HL-60 (cell line): ENCODE results near the gene SPATA19.

Source experiments
- DNase-seq, 2 experiments: peaks; one replicate each; pipeline ENCODE4 v3.0.0-alpha.2; 2010 to 2020; ENCODE audit warnings: low read depth in 1 of 2, low spot score in 1 of 2
- H3K27ac ChIP-seq: fragments of 250-450 bp; sonication (Bioruptor Pico); replicated peaks from 2 replicates; pipeline ENCODE4 v1.5.1; 2020; ENCODE audit warnings: mild to moderate bottlenecking, moderate library complexity
- H3K27me3 ChIP-seq: fragments of 250-450 bp; sonication (Bioruptor Pico); 2 replicates; pipeline ENCODE4 v1.5.1; 2021; ENCODE audit warnings: mild to moderate bottlenecking, moderate library complexity; ENCODE audit not compliant: insufficient read depth, poor library complexity, severe bottlenecking
- H3K4me3 ChIP-seq: replicated peaks from 2 replicates; pipeline ENCODE4 v1.5.1; 2011; ENCODE audit warnings: mild to moderate bottlenecking, control low read depth, low read length; ENCODE audit not compliant: insufficient read depth
- CTCF ChIP-seq: IDR thresholded peaks from one replicate; pipeline ENCODE4 v1.5.1; 2011; ENCODE audit warnings: low read length, control low read depth, inconsistent platforms; ENCODE audit not compliant: insufficient read depth
- GABPA ChIP-seq: IDR thresholded peaks from 2 replicates; pipeline ENCODE4 v1.6.1; 2012; ENCODE audit warnings: low read depth
- POLR2AphosphoS5 ChIP-seq: IDR thresholded peaks from 2 replicates; pipeline ENCODE4 v1.6.1; 2012; ENCODE audit warnings: low read depth
- REST ChIP-seq: IDR thresholded peaks from 2 replicates; pipeline ENCODE4 v1.6.1; 2012; ENCODE audit warnings: low read depth; ENCODE audit not compliant: insufficient replicate concordance
- SPI1 ChIP-seq: IDR thresholded peaks from 2 replicates; pipeline ENCODE4 v1.6.1; 2012; ENCODE audit warnings: low read depth, mild to moderate bottlenecking, borderline replicate concordance

The SPATA19 gene

GRCh38 chr11:133809569-133810491 is 35.5 kb downstream of the SPATA19 start:
- TF ChIP-seq POLR2AphosphoS5 = no peak
- TF ChIP-seq GABPA = no peak
- no peak for TF ChIP-seq CTCF
- TF ChIP-seq REST = no peak
- no peak for TF ChIP-seq SPI1
- H3K27ac ChIP-seq = no peak overlapping the region
- H3K4me3 ChIP-seq = no peak overlapping the region
- no peak for DNase-seq
- H3K27me3 ChIP-seq = no peaks in the 10 kb centered on the region

- no peak for DNase-seq
- Histone ChIP-seq H3K27me3 (no peaks in the 10 kb centered on the region), H3K4me3 (no peak overlapping the region), H3K27ac (no peak overlapping the region)
- TF ChIP-seq SPI1 (peak; percentile 77; the same call in 1 of the 2 replicates), REST (no peak)
These were observed 36.7 kb downstream of the SPATA19 start for GRCh38 chr11:133808393-133809140.

- TF ChIP-seq POLR2AphosphoS5 (no peak), GABPA (no peak), CTCF (no peak), REST (no peak), SPI1 (no peak)
- Histone ChIP-seq H3K27me3 (no peaks in the 10 kb centered on the region), H3K27ac (no peak overlapping the region), H3K4me3 (no peak overlapping the region)
- DNase-seq = no peak
These were observed 42.3 kb downstream of the SPATA19 start for GRCh38 chr11:133803026-133803425.
